Neural cell (in vitro differentiated cells): Measurements from ENCODE around the gene PACS2. TPM values are rescaled to one million over a fixed set of nuclear protein-coding genes. Genes with fewer than 3 reads are reported as not detected.

Experiments
- H2AFZ ChIP-seq: fragments of 200-600, 300-800 bp; sonication (generic), shearing (Covaris generic); 2 replicates; pipeline ENCODE4 v1.6.0; 2014; ENCODE audit warnings: low read depth, mild to moderate bottlenecking, antibody characterized with exemption, low read length, moderate library complexity
- H3F3A ChIP-seq: fragments of 200-600 bp; shearing (Covaris generic); 2 replicates; pipeline ENCODE4 v1.6.1; 2016; ENCODE audit warnings: mild to moderate bottlenecking, moderate library complexity, mixed read lengths, antibody characterized with exemption, low read length; ENCODE audit not compliant: insufficient read depth, poor library complexity, severe bottlenecking
- H3K27ac ChIP-seq: fragments of 200-600, 300-800 bp; sonication (generic), shearing (Covaris generic); 2 replicates; pipeline ENCODE4 v1.5.1; 2014; ENCODE audit warnings: mild to moderate bottlenecking, low read length, moderate library complexity
- H3K27me3 ChIP-seq: fragments of 300-800, 200-600 bp; sonication (generic), shearing (Covaris generic); 2 replicates; pipeline ENCODE4 v1.6.0; 2014; ENCODE audit warnings: mild to moderate bottlenecking, low read depth, low read length, moderate library complexity; ENCODE audit not compliant: insufficient read depth
- H3K36me3 ChIP-seq: fragments of 300-800, 200-600 bp; sonication (generic), shearing (Covaris generic); 2 replicates; pipeline ENCODE4 v1.5.1; 2014; ENCODE audit warnings: mild to moderate bottlenecking, antibody characterized with exemption, low read length, moderate library complexity; ENCODE audit not compliant: insufficient read depth
- H3K4me2 ChIP-seq: fragments of 300-800, 200-600 bp; sonication (generic), shearing (Covaris generic); 2 replicates; pipeline ENCODE4 v1.6.0; 2014; ENCODE audit warnings: mild to moderate bottlenecking, low read length
- H3K4me3 ChIP-seq: fragments of 300-800, 200-600 bp; sonication (generic), shearing (Covaris generic); 2 replicates; pipeline ENCODE4 v1.5.1; 2014; ENCODE audit warnings: mild to moderate bottlenecking, low read length, moderate library complexity
- H3K79me2 ChIP-seq: fragments of 200-600 bp; shearing (Covaris generic); replicated peaks from 2 replicates; pipeline ENCODE4 v1.6.0; 2014; ENCODE audit warnings: mild to moderate bottlenecking, low read length, moderate library complexity; ENCODE audit not compliant: insufficient read depth
- H3K9ac ChIP-seq: fragments of 300-800, 200-600 bp; sonication (generic), shearing (Covaris generic); 2 replicates; pipeline ENCODE4 v1.6.1; 2016; ENCODE audit warnings: mild to moderate bottlenecking, low read length, mixed read lengths
- H3K9me2 ChIP-seq: fragments of 200-600 bp; shearing (Covaris generic); 2 replicates; pipeline ENCODE4 v1.6.1; 2016; ENCODE audit warnings: mild to moderate bottlenecking, low read length, mixed read lengths; ENCODE audit not compliant: insufficient read depth
- H3K9me3 ChIP-seq: fragments of 200-600, 300-800 bp; sonication (generic), shearing (Covaris generic); 2 replicates; pipeline ENCODE4 v1.6.1; 2016; ENCODE audit warnings: mild to moderate bottlenecking, mixed run types, low read length, moderate library complexity, mixed read lengths
- H4K20me1 ChIP-seq: fragments of 200-600 bp; shearing (Covaris generic); 2 replicates; pipeline ENCODE4 v1.6.1; 2016; ENCODE audit warnings: mild to moderate bottlenecking, mixed run types; ENCODE audit not compliant: insufficient read depth
- EP300 ChIP-seq: fragments of 450-650 bp; conservative IDR thresholded peaks from 2 replicates; pipeline ENCODE4 v1.6.1; 2014; ENCODE audit warnings: antibody characterized with exemption, mild to moderate bottlenecking, moderate library complexity; ENCODE audit not compliant: poor library complexity, severe bottlenecking
- EZH2 ChIP-seq: fragments of 200-600, 300-800 bp; shearing (Covaris generic), sonication (generic); IDR thresholded peaks from 2 replicates; pipeline ENCODE4 v1.6.1; 2014; ENCODE audit warnings: antibody characterized with exemption, low read length, borderline replicate concordance, mild to moderate bottlenecking; ENCODE audit not compliant: insufficient read depth, poor library complexity, severe bottlenecking
- MXI1 ChIP-seq: fragments of 450-650 bp; conservative IDR thresholded peaks from 2 replicates; pipeline ENCODE4 v1.6.1; 2014; ENCODE audit warnings: antibody characterized with exemption, mild to moderate bottlenecking; ENCODE audit not compliant: poor library complexity, severe bottlenecking
- POLR2AphosphoS5 ChIP-seq: IDR thresholded peaks from 2 replicates; pipeline ENCODE4 v1.6.1; 2012
- RAD21 ChIP-seq: fragments of 450-650 bp; conservative IDR thresholded peaks from 2 replicates; pipeline ENCODE4 v1.6.1; 2014; ENCODE audit warnings: antibody characterized with exemption, mild to moderate bottlenecking, moderate library complexity
- REST ChIP-seq: IDR thresholded peaks from 2 replicates; pipeline ENCODE4 v1.6.1; 2012; ENCODE audit warnings: borderline replicate concordance
- SMC3 ChIP-seq: fragments of 450-650 bp; conservative IDR thresholded peaks from 2 replicates; pipeline ENCODE4 v1.6.1; 2014; ENCODE audit warnings: antibody characterized with exemption, mild to moderate bottlenecking, moderate library complexity; ENCODE audit not compliant: poor library complexity
- TAF1 ChIP-seq: IDR thresholded peaks from 2 replicates; pipeline ENCODE4 v1.6.1; 2012; ENCODE audit warnings: low read depth
- polyA plus RNA-seq: library from polyadenylated mRNA; depleted of rRNA; stranded (reverse); fragments of >200 nt; gene quantifications from 2 replicates; pipeline ENCODE4 v1.2.3, GENCODE V29; 2014
- TF ChIP-seq, protein P1 (sequence below): fragments of 450-650 bp; IDR thresholded peaks from 2 replicates; pipeline ENCODE4 v1.5.1; 2014; ENCODE audit warnings: antibody characterized with exemption, mild to moderate bottlenecking, moderate library complexity; ENCODE audit not compliant: poor library complexity, severe bottlenecking

PACS2 gene
- polyA plus RNA-seq, 1 donor from 2014 or later = 77.7 TPM

- H3K4me2 ChIP-seq = no peak overlapping the region
- no peaks in the 10 kb centered on the region for H3K79me2 ChIP-seq
- H3K27me3 ChIP-seq = no peaks in the 10 kb centered on the region
- no peak overlapping the region for H3K9ac ChIP-seq
- H3K4me3 ChIP-seq = no peak overlapping the region
- H3K27ac ChIP-seq = no peak overlapping the region
- no peaks in the 10 kb centered on the region for H3K9me2 ChIP-seq
- no peaks in the 10 kb centered on the region for H3K9me3 ChIP-seq
- no peaks in the 10 kb centered on the region for H3F3A ChIP-seq
- H2AFZ ChIP-seq = no peak overlapping the region
- no peaks in the 10 kb centered on the region for H4K20me1 ChIP-seq
- TF ChIP-seq POLR2AphosphoS5 (no peak), REST (no peak), SMC3 (no peak), TAF1 (no peak), EP300 (no peak), EZH2 (no peak), MXI1 (no peak), RAD21 (no peak)
- TF ChIP-seq, protein P1, sequence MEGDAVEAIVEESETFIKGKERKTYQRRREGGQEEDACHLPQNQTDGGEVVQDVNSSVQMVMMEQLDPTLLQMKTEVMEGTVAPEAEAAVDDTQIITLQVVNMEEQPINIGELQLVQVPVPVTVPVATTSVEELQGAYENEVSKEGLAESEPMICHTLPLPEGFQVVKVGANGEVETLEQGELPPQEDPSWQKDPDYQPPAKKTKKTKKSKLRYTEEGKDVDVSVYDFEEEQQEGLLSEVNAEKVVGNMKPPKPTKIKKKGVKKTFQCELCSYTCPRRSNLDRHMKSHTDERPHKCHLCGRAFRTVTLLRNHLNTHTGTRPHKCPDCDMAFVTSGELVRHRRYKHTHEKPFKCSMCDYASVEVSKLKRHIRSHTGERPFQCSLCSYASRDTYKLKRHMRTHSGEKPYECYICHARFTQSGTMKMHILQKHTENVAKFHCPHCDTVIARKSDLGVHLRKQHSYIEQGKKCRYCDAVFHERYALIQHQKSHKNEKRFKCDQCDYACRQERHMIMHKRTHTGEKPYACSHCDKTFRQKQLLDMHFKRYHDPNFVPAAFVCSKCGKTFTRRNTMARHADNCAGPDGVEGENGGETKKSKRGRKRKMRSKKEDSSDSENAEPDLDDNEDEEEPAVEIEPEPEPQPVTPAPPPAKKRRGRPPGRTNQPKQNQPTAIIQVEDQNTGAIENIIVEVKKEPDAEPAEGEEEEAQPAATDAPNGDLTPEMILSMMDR = no peak
- H3K36me3 ChIP-seq = no peaks in the 10 kb centered on the region
These were observed 75.7 kb downstream of the PACS2 start for GRCh38 chr14:105389976-105390848.

GRCh38 chr14:105390849-105391500 is 76.4 kb downstream of the PACS2 start:
- Histone ChIP-seq H3K9me2 (no peaks in the 10 kb centered on the region), H3F3A (no peaks in the 10 kb centered on the region), H3K79me2 (no peaks in the 10 kb centered on the region), H2AFZ (no peak overlapping the region), H3K36me3 (no peaks in the 10 kb centered on the region), H4K20me1 (no peaks in the 10 kb centered on the region), H3K4me3 (no peak overlapping the region), H3K9ac (no peak overlapping the region), H3K4me2 (no peak overlapping the region), H3K27ac (no peak overlapping the region), H3K9me3 (no peaks in the 10 kb centered on the region), H3K27me3 (no peaks in the 10 kb centered on the region)
- TF ChIP-seq SMC3 (no peak), POLR2AphosphoS5 (no peak), RAD21 (no peak), TAF1 (no peak), EP300 (no peak), REST (no peak), EZH2 (no peak), MXI1 (no peak)
- TF ChIP-seq, protein P1 = no peak
